Adrenal gland (tissue), 5 donors: ENCODE data around the gene HOMEZ.

Experiments used
- POLR2A ChIP-seq, 2 donors: fragments of 450-650 bp; IDR thresholded peaks; one replicate each; pipeline ENCODE4 v1.6.1; 2017; ENCODE audit warnings: antibody characterized with exemption in 2 of 2, mild to moderate bottlenecking in 2 of 2, moderate library complexity in 1 of 2
- TF ChIP-seq, protein P1 (sequence below), 6 experiments: fragments of 450-650 bp in 4 of 6; fragments of 200-600 bp in 2 of 6; sonication (generic) in 1 of 6; IDR thresholded peaks; 1 replicate in 5 of 6; 2 replicates in 1 of 6; pipeline versions ENCODE4 v1.5.1 to v1.8.0; 2016 to 2021; ENCODE audit warnings: antibody characterized with exemption in 6 of 6, mild to moderate bottlenecking in 2 of 6, moderate library complexity in 1 of 6
- donor health status: DM: no; HTN: no; CAD: no.

DNA sequence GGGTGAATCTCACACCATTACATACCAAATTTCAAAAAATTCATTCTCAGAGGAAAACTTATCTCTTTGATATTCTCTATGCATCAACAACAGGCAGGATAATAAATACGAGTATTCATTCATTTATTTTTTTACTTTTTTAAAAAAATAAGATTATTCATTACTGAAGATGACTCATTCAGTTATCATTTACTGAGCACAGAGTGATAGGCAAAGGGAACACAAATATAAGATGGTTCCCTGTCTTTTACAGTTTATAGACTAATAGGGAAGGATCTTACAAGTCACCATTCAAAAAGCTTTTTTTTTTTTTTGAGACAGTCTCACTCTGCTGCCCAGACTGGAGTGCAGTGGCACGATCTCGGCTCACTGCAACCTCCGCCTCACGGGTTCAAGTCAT is 30.4 kb upstream of the HOMEZ start:
- TF ChIP-seq, protein P1, sequence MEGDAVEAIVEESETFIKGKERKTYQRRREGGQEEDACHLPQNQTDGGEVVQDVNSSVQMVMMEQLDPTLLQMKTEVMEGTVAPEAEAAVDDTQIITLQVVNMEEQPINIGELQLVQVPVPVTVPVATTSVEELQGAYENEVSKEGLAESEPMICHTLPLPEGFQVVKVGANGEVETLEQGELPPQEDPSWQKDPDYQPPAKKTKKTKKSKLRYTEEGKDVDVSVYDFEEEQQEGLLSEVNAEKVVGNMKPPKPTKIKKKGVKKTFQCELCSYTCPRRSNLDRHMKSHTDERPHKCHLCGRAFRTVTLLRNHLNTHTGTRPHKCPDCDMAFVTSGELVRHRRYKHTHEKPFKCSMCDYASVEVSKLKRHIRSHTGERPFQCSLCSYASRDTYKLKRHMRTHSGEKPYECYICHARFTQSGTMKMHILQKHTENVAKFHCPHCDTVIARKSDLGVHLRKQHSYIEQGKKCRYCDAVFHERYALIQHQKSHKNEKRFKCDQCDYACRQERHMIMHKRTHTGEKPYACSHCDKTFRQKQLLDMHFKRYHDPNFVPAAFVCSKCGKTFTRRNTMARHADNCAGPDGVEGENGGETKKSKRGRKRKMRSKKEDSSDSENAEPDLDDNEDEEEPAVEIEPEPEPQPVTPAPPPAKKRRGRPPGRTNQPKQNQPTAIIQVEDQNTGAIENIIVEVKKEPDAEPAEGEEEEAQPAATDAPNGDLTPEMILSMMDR (IDR thresholded peaks at IDR 0.05) = no peak
- TF ChIP-seq POLR2A (IDR thresholded peaks at IDR 0.05) = no peak
